ENCODE data around the gene CEMIP2.

CEMIP2 gene

DNA sequence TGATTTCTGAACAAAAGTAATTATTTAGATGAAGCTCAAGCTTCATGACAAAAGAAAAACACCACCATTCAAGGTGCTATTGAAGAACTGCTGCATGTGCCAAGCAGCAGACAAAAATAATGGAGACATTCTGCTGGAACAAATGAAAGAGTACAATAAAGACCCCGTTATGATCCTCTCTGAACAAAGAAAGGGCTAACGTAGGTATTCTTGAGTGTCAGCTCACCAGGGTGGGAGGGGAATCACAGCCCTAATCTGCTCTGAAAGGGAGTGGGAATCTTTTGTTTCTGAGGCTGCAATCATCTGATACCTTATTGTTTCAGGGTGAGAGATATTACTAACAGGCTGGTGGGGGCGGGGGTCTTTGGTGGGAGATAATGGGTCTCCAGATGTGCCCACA lies 15.4 kb downstream of the CEMIP2 start:
- Histone ChIP-seq H3K36me3 (no peaks in the 10 kb centered on the region), H3K27me3 (ENCODE audit: insufficient read depth, low read depth, severe bottlenecking) (no peaks in the 10 kb centered on the region), H3K27ac (no peak overlapping the region), H3K4me3 (ENCODE audit: low read depth, low read length) (no peak overlapping the region), H3K9me3 (ENCODE audit: severe bottlenecking) (no peaks in the 10 kb centered on the region)
- DNase-seq, result no peak
- TF ChIP-seq, protein P1, sequence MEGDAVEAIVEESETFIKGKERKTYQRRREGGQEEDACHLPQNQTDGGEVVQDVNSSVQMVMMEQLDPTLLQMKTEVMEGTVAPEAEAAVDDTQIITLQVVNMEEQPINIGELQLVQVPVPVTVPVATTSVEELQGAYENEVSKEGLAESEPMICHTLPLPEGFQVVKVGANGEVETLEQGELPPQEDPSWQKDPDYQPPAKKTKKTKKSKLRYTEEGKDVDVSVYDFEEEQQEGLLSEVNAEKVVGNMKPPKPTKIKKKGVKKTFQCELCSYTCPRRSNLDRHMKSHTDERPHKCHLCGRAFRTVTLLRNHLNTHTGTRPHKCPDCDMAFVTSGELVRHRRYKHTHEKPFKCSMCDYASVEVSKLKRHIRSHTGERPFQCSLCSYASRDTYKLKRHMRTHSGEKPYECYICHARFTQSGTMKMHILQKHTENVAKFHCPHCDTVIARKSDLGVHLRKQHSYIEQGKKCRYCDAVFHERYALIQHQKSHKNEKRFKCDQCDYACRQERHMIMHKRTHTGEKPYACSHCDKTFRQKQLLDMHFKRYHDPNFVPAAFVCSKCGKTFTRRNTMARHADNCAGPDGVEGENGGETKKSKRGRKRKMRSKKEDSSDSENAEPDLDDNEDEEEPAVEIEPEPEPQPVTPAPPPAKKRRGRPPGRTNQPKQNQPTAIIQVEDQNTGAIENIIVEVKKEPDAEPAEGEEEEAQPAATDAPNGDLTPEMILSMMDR (IDR thresholded peaks at IDR 0.05; ENCODE audit: low read depth, low read length), result no peak

DNA sequence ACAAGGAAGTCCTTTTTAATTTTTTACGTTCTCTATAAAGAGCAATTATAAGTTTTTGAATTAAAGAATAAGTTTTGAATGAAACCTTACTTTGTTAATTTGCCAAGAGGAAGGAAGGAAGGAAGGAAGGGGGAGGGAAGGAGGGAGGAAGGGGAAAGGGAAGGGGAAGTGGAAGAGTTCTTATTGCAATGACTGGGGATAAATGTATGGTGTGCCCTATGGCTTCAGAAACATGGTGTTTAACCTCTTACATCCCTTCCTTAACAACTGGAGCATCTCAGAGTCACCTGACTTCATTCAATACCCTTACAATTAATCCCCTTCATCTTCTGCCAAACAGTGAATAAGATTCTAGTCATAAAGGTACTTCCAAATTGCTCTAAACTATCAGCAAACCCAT lies 16.0 kb downstream of the CEMIP2 start:
- H3K27me3 ChIP-seq (ENCODE audit: insufficient read depth, low read depth, severe bottlenecking), result no peaks in the 10 kb centered on the region
- DNase-seq, result no peak
- H3K4me3 ChIP-seq (ENCODE audit: low read depth, low read length), result no peak overlapping the region
- no peaks in the 10 kb centered on the region for H3K9me3 ChIP-seq (ENCODE audit: severe bottlenecking)
- no peaks in the 10 kb centered on the region for H3K36me3 ChIP-seq
- TF ChIP-seq, protein P1 (IDR thresholded peaks at IDR 0.05; ENCODE audit: low read depth, low read length), result no peak
- no peak overlapping the region for H3K27ac ChIP-seq

- Histone ChIP-seq H3K27ac (no peak overlapping the region), H3K36me3 (no peaks in the 10 kb centered on the region), H3K27me3 (ENCODE audit: insufficient read depth, low read depth, severe bottlenecking) (no peaks in the 10 kb centered on the region), H3K9me3 (ENCODE audit: severe bottlenecking) (no peaks in the 10 kb centered on the region), H3K4me3 (ENCODE audit: low read depth, low read length) (no peak overlapping the region)
- DNase-seq, result no peak
- TF ChIP-seq, protein P1 (IDR thresholded peaks at IDR 0.05; ENCODE audit: low read depth, low read length), result no peak
Observed at GRCh38 chr9:71748280-71748743, 20.0 kb downstream of the CEMIP2 start.

GRCh38 chr9:71747576-71747975 lies 20.7 kb downstream of the CEMIP2 start:
- no peaks in the 10 kb centered on the region for H3K36me3 ChIP-seq
- TF ChIP-seq, protein P1 (IDR thresholded peaks at IDR 0.05; ENCODE audit: low read depth, low read length), result no peak
- no peak overlapping the region for H3K4me3 ChIP-seq (ENCODE audit: low read depth, low read length)
- DNase-seq, result no peak
- no peaks in the 10 kb centered on the region for H3K9me3 ChIP-seq (ENCODE audit: severe bottlenecking)
- no peaks in the 10 kb centered on the region for H3K27me3 ChIP-seq (ENCODE audit: insufficient read depth, low read depth, severe bottlenecking)
- no peak overlapping the region for H3K27ac ChIP-seq

- no peak for DNase-seq
- TF ChIP-seq, protein P1 (IDR thresholded peaks at IDR 0.05; ENCODE audit: low read depth, low read length), result no peak
- Histone ChIP-seq H3K4me3 (ENCODE audit: low read depth, low read length) (no peak overlapping the region), H3K9me3 (ENCODE audit: severe bottlenecking) (no peaks in the 10 kb centered on the region), H3K27me3 (ENCODE audit: insufficient read depth, low read depth, severe bottlenecking) (no peaks in the 10 kb centered on the region), H3K27ac (no peak overlapping the region), H3K36me3 (no peaks in the 10 kb centered on the region)
Observed at GRCh38 chr9:71746758-71747125, 21.6 kb downstream of the CEMIP2 start.

DNA sequence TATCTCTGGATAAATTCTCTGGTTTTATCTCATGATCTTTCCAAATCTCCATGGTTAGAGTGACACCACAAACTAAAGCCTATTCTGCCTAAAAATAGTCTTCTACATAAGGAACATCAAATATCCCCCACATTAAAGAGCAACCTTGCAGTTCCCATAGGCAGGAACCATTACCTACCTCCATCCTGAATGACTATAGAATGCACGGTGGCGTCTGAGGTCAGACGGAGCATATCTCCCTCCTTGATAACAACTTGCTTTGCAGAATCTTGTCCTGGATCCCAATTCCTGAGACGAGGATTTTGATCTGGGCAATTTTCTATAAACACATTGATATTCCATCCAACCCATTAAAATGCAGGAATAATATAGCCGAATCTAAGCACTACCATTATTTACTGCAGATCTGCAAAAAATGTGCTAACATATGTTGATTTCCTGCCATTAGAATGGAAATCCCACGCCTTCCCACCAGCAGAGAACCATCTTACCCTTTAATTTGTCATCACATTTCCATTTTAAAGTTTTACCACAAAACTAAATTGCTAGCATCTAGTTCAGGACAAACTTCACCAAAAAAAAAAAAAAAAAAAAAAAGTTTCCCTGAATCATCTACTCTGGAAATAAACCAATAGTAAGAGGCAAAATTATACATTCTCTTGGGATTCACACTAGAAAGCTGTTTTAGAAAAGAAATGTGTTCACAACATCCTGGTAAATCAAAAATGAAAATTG lies 22.1 kb downstream of the CEMIP2 start:
- Histone ChIP-seq H3K27me3 (ENCODE audit: insufficient read depth, low read depth, severe bottlenecking) (no peaks in the 10 kb centered on the region), H3K4me3 (ENCODE audit: low read depth, low read length) (no peak overlapping the region), H3K36me3 (no peaks in the 10 kb centered on the region), H3K9me3 (ENCODE audit: severe bottlenecking) (no peaks in the 10 kb centered on the region), H3K27ac (no peak overlapping the region)
- TF ChIP-seq, protein P1 (IDR thresholded peaks at IDR 0.05; ENCODE audit: low read depth, low read length), result no peak
- DNase-seq, result no peak

Measured in WERI-Rb-1 (cell line).